ENCODE measurements around the gene RELT.

Gene RELT

DNA sequence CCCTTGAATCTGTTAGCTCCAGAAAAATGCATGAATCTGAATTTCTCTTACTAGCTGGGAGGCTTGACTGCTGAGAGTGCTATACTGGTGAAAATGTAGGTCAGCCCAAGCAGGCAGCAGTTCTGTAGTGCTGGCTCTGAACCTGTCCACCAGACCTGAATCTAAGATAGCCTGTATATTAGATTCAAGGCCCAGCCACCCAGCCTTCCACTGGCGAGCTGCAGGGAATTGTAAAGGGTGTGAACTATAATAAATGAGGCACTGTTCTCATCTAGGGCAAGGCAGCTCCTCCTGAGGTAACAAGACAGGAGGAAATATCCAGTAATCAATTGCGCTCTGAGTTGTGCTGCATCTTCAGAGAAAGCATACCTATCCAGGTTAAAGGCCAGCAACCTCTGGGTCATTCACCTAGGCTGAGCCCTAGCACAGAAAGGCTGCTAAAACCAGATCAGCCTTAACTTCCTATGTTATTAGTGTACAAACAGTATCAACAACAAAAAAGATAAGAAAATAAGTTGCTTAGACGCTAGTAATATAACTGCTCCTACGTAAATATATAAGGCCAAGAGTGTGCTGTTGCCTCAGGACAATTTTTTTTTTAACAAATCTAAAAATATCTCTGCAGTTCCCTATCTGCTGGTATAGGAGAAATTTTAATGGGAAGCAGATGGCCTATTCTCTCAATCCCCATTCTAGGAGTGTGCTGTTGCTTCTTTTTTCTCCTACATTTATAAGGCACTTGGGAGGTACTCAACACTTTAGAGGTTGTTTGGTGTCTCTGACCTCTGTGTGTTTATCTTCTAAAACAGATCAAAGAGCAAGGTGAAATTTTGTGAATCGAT lies 63.0 kb downstream of the RELT start:
- DNase-seq, result no peak

DNA sequence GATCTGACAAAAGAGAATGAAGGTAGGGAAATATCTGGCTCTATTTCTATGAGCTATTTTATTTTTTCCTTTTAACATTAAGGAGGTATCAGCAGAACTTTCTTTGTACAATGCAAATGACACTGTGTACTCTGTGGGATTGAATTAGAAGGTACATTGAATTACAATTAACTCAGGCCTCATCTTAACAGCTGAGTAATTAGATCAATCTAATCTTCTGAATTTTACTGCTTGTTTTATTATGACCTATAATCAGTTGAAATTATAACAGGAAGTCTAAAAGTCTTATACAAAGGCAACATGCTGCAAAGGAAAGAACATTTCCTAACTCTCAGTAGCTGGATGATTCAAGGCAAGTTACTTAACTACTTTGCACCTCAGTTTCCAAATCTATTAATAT lies 69.8 kb downstream of the RELT start:
- DNase-seq, result no peak

DNA sequence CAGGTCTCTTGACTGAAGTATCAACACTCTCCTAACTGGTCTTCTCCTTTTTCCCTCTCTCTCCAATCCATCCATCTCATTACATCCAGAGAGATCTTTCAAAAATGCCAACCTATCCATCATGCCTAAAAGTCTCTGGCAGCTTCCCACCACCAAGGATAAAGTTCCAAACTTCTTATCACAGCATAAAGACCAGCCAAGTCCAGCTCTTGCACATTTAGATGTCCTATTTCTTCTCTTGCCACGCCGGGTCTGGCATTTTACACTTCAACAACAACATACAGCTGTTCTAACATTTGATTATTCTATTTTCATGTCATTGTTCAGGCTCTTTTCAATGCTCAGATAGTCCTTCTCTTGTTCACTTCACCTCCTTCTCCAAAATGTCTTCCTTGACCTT lies 70.6 kb downstream of the RELT start:
- no peak for DNase-seq
